NK-92 treated with Interleukin-12 subunit alpha and Interleukin-12 subunit beta, amount 100 ng/mL, for 24 hours (cell line): ENCODE measurements around the gene NEURL1B.

Source experiments
- DNase-seq: peaks from one replicate; lab custom pipeline; 2025; lab: John Stamatoyannopoulos, UW

NEURL1B gene

DNA sequence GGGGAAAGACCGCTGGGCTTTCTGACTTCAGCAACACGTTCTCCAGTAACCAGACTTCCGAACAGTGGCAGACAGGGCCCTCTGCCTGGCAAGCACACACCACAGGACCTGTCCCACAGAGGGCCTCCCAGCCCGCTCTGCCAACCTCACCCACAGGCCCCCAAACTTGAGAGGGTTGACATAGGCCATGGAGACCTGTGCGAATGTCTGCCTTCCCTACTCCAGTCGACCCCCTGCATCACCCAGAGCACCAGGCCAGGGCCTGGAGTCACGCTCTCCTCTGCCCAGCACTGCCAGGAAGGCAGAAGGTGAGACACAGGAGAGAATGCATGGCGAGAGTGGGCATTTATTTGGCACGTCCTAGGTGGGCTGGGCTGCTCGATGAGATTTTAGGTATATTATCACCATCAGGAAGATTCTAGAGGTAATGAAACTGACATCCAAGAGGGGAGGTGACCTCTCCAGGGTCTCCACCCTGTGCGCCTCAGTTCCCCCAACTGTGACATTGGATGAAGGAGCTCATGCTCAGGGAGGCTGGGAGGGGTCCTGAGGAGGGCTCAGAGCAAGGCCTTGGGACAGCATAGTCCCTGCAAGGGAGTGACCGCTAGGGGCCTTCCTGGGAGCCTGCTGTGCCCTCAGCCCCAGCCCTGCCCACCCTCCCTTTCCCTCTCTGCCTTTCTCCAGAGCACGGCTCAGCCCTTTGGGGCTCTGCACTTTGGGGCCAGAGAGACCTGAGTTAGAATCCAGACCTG, 75.0 kb downstream of the NEURL1B start:
- DNase-seq: no peak

- DNase-seq: peak; percentile 58
Measured at GRCh38 chr5:172716796-172717313, 75.8 kb downstream of the NEURL1B start.

GRCh38 chr5:172717481-172718195, 76.6 kb downstream of the NEURL1B start:
- no peak for DNase-seq

DNA sequence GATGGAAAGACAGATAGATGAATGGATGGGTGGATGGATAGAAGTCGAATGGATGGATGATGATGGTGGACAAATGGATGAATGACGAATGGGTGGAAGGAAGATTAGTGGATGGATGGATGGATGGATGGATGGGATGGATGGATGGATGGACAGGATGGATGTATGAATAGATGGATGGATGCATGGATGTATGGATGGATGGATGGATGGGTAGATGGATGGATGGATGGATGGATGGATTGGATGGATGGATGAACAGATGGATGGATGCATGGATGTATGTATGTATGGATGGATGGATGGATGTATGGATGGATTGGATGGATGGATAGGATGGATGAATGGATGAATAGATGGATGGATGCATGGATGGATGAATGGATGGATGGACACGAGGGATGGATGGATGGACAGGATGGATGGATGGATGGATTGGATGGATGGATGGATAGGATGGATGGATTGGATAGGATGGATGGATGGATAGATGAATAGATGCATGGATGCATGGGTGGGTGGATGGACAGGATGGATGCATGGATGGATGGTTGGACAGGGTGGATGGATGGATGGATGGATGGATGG, 77.6 kb downstream of the NEURL1B start:
- no peak for DNase-seq

DNA sequence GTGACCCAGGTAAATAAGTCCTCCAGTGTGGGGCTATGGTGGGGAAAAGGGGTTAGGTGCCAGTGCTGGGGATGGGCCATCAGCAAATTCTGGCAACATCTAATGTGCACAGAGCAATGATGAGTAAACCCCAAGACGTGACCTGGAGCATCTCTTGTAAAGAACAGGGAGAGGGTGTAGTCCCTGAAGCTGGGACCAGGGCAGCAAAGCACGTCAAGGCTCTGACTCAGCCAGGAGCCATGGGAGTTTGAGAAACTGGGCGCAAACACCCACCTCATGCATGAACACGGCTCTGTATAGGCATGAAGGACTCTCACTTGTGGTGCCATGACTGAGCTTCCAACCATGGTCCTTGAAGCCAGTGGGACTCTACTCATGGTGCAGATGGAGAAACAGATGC, 78.1 kb downstream of the NEURL1B start:
- DNase-seq: no peak

GRCh38 chr5:172720655-172721054, 79.6 kb downstream of the NEURL1B start:
- no peak for DNase-seq

GRCh38 chr5:172721455-172722326, 80.6 kb downstream of the NEURL1B start:
- no peak for DNase-seq

GRCh38 chr5:172722327-172722815, 81.3 kb downstream of the NEURL1B start:
- peak; percentile 49 for DNase-seq

DNA sequence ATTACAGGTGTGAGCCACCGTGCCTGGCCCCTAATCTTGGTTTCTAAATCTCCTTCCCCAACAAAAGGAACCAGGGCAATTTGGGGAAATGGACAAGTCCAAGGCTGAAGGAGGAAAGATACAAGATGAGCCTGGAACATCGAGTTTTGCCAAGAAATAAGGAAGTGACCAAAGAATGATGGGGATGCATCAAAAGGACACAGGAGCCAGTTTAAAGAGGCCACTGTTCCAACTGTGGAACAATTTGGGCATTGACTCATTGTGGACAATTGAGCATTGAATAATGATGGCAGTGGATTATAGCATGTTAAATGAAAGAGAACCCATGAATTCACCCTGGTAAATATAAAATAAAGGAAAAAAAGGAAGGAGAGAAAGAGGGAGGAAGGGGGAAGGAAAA, 82.4 kb downstream of the NEURL1B start:
- no peak for DNase-seq

DNA sequence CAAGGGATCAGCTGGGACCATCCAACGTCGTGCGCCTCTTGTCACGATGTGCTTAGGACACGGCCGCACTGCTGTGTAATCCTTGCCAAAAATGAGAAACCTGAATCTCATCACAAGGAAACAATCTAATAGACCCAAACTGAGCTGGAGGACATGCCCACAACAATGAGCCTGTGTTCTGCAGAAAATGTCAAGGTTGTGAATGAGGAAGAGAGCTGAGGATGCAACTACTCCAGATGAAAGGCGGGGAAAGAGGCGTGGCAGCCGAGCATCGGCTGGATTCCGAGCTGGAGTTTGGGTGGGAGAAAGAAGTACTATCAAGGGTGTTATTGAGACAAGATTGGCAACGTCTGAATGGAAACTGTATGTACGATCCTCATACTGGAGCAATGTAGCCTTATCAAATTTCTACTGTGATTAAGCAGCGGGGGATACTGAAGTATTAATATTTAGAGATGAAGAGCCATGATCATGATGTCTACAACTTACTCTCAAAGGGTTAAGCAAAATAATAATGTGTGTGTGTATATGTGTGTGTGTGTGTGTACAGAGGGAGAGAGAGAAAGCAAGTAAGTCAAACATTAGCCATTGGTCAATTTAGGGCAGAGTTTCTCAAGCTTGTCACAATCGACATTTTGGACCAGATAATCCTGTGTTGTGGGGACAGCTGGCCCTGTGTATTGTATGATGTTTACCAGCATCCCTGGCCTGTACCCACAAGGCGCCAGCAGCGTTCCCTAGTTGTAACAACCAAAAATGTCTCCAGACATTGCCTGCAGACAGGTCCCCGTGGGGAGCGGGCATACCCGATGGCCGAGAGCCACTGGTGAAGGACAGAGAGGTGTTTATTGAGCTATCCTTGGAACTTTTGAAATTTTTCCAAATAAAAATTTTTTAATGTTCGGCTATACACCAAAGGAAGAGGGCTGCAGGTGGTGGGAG, 83.5 kb downstream of the NEURL1B start:
- DNase-seq: no peak

DNA sequence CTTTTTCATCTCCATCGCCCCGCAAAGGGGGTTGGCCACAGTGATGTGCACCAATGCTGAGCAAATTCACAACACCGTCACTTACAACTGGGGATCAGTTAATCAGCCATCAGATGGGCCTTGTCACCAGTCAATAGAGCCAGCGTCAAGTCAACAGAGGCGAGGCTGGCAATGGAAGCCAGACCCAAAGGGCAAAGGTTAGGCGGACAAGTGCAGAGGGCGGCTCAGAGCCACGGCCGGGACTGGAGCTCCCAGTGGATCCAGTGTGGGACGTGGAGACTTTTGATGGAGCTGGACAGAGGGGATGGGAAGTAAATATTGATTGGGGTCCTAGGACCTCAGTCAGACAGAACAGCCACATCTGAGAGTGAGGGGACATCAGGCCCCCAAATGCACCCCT, 84.2 kb downstream of the NEURL1B start:
- no peak for DNase-seq

GRCh38 chr5:172725785-172726184, 84.7 kb downstream of the NEURL1B start:
- no peak for DNase-seq

- DNase-seq: no peak
Measured at GRCh38 chr5:172726966-172727365, 85.9 kb downstream of the NEURL1B start.

DNA sequence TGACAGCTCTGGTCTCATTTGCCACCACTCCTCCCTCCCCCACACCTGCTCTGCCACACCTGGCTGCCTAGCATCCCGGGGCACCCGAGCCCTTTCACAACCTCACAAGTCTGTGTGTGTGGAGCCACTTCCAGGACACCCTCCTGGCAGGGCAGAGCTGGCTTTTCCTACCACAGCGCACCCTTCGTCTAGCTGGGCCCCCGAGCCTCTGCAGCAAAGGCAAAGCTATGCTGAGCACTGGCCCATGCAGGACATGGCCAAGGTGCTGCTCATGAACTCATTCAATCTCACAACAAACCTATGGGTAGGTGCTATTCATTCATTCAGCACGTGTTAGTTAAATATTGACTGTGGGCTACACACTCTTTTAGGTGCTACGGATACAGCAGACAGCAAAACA, 86.5 kb downstream of the NEURL1B start:
- no peak for DNase-seq

DNA sequence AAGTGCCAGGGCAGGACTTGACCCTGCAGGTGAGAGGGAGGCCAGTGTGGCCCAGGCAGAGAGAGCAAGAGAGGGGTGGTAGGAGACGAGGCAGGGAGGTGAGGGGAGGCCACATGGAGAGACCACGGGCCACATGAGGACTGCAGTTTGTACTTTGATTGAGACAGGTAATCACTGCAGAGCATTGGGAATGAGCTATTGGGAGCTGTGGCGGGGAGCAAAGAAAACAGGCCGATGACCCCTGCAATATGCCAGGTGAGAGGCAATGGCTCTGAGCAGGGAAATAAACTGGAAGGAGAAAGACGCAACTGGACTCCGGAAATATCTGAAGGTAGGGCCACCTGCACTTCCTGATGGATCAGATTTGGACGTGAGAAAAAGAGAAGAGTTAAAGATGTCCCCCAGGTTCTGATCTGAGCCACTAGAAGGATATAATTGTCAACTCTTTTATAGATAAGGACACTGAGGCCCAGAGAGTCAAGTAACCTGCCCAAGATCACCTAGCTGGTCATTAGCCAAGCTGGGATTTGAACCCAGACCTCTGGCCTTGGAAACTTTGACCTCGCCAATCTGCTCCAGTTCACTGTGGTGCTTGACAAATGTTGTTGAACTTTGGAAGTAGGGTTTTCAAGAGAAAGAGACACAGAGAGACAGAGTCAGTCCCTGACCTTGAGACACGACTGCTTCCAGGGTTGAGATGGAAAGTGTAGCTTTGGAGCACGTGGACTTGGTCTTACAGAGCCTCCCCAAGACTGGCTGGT, 87.6 kb downstream of the NEURL1B start:
- no peak for DNase-seq

- no peak for DNase-seq
Measured at GRCh38 chr5:172729588-172729987, 88.5 kb downstream of the NEURL1B start.

DNA sequence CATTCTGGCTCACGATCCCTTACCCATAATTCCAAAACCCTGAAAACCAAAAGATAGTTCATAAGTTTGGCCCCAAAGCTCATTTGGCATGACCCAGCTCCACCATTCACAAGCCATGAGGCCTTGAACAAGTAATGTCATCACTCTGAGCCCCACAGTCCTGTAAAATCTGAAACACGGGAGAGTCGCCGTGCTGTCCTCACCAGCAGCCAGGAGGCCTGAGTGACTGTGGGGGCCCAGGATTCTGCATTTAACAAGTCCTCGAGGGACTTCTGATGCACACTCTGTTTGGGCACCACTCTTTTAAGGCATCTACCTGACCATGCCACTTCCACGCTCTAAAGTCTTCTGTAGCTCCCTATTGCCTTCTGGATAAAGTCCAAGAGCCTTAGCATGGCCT, 89.2 kb downstream of the NEURL1B start:
- no peak for DNase-seq

DNA sequence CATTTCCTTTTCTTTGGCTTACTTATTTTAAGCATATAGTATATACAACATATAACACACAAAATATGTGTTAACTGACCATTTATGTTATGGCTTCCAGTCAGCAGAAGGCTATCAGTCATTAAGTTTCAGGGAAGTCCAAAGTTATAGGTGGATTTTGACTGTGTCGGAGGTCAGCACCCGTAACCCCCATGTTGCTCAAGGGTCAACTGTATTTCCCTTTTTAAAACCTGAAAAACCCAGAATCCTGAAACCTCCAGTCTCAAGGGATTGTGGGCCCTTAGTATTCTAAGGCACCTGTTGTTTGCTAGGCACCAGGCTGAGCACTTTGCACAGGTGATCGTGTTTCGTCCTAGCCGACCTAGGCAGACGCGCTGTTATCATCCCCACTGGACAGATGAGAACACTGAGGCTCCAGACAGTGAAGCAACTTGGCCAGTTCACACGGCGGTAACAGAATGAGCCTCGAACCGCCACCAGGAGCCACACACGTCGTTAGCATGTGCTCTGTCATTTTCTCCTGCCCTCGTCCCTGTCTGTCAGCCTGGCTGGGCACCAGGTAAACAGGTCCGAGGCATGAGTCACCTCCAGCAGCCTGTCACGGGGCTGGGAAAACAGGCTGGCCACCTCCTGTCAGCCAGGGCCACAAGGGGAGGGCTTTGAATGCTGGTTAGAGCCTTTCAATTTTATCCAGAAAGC, 90.1 kb downstream of the NEURL1B start:
- no peak for DNase-seq

GRCh38 chr5:172731680-172732074, 90.6 kb downstream of the NEURL1B start:
- DNase-seq: no peak
